Endodermal cell (in vitro differentiated cells): ENCODE data around the gene EME2. TPM values are rescaled to one million over a fixed set of nuclear protein-coding genes. Genes with fewer than 3 reads are reported as not detected.
A peak's percentile ranks its signal among the peaks of the same experiment; 100 is the strongest.

Source experiments
- DNase-seq: peaks from one replicate; pipeline ENCODE4 v3.0.0-alpha.2; 2017
- H3K27ac ChIP-seq: 2 replicates; pipeline ENCODE4 v1.5.1; 2013; ENCODE audit warnings: mild to moderate bottlenecking, low read depth, low read length, moderate library complexity
- H3K27me3 ChIP-seq: 2 replicates; pipeline ENCODE4 v1.6.1; 2013; ENCODE audit warnings: mild to moderate bottlenecking, low read length, moderate library complexity; ENCODE audit not compliant: insufficient read depth, control insufficient read depth, poor library complexity, severe bottlenecking
- H3K36me3 ChIP-seq: 2 replicates; pipeline ENCODE4 v1.7.0; 2013; ENCODE audit warnings: mild to moderate bottlenecking, low read length, moderate library complexity; ENCODE audit not compliant: control insufficient read depth, insufficient read depth
- H3K4me1 ChIP-seq: one replicate; pipeline ENCODE4 v1.7.0; 2013; ENCODE audit warnings: low read length; ENCODE audit not compliant: control insufficient read depth, insufficient read depth
- H3K4me3 ChIP-seq: 2 replicates; pipeline ENCODE4 v1.5.1; 2013; ENCODE audit warnings: mild to moderate bottlenecking, low read length, moderate library complexity
- H3K9ac ChIP-seq: 2 replicates; pipeline ENCODE4 v1.6.1; 2013; ENCODE audit warnings: mild to moderate bottlenecking, low read length, moderate library complexity; ENCODE audit not compliant: poor library complexity, severe bottlenecking; ENCODE audit errors: extremely low read depth
- H3K9me3 ChIP-seq: 2 replicates; pipeline ENCODE4 v1.6.1; 2013; ENCODE audit warnings: mild to moderate bottlenecking, low read length, moderate library complexity; ENCODE audit not compliant: control insufficient read depth
- H3K27ac Mint-ChIP-seq: 2 replicates; pipeline ENCODE4 v1.8.0; 2020; ENCODE audit warnings: mixed read lengths
- H3K27me3 Mint-ChIP-seq: 2 replicates; pipeline ENCODE4 v1.8.0; 2021; ENCODE audit warnings: mild to moderate bottlenecking, mixed read lengths; ENCODE audit not compliant: insufficient read depth
- H3K36me3 Mint-ChIP-seq: 2 replicates; pipeline ENCODE4 v1.8.0; 2020; ENCODE audit warnings: low read depth, mixed read lengths
- H3K4me1 Mint-ChIP-seq: 2 replicates; pipeline ENCODE4 v1.8.0; 2020; ENCODE audit warnings: mixed read lengths
- H3K4me3 Mint-ChIP-seq: 2 replicates; pipeline ENCODE4 v1.8.0; 2020; ENCODE audit warnings: mild to moderate bottlenecking, moderate library complexity, mixed read lengths
- H3K9me3 Mint-ChIP-seq: 2 replicates; pipeline ENCODE4 v1.8.0; 2020; ENCODE audit warnings: mild to moderate bottlenecking, mixed read lengths
- CTCF ChIP-seq: fragments of 200-600 bp; sonication (generic); conservative IDR thresholded peaks from 2 replicates; pipeline ENCODE4 v1.5.0; 2021; ENCODE audit warnings: antibody characterized with exemption, mild to moderate bottlenecking
- WGBS, 2 experiments: methylation state at CpG; one replicate each; pipeline versions ENCODE4 v1.1.5 to v1.1.7; 2013; ENCODE audit warnings: missing lambda C conversion rate in 2 of 2, mixed read lengths in 1 of 2; ENCODE audit not compliant: insufficient coverage in 1 of 2, insufficient read length in 1 of 2; 5-methylcytosine and 5-hydroxymethylcytosine counted together
- total RNA-seq, 2 donors: library from RNA; stranded (reverse); fragmentation: NEBNext Ultra II Directional in 1 of 2; extraction: Animal tissue kit (Norgen Biotek cat#: 25700) in 1 of 2; gene quantifications; 2 replicates in 1 of 2; 3 replicates in 1 of 2; pipeline ENCODE4 v1.2.1, GENCODE V29; 2021

Gene EME2
- total RNA-seq, 2 donors from 2014 or later, result 34.3 to 64.3 TPM

GRCh38 chr16:1777375-1778199 lies 5.0 kb downstream of the EME2 start:
- 88 to 94% methylated on average over 31 to 36 of the region's 36 CpGs for WGBS, 2 experiments
- Histone ChIP-seq H3K9ac (no peak overlapping the region), H3K9me3 (no peaks in the 10 kb centered on the region), H3K4me1 (peaks cover 8% of the 10 kb centered on the region), H3K36me3 (peaks cover 19% of the 10 kb centered on the region), H3K27me3 (no peaks in the 10 kb centered on the region), H3K4me3 (no peak overlapping the region), H3K27ac (no peak overlapping the region)
- H3K9me3 Mint-ChIP-seq, result no peaks in the 10 kb centered on the region
- peaks cover 7% of the 10 kb centered on the region for H3K4me1 Mint-ChIP-seq
- no peaks in the 10 kb centered on the region for H3K27me3 Mint-ChIP-seq
- H3K27ac Mint-ChIP-seq, result no peak overlapping the region
- peaks cover 11% of the 10 kb centered on the region for H3K36me3 Mint-ChIP-seq
- TF ChIP-seq CTCF, result no peak
- no peak for DNase-seq
- no peak overlapping the region for H3K4me3 Mint-ChIP-seq

- H3K27me3 ChIP-seq, result no peaks in the 10 kb centered on the region
- no peak overlapping the region for H3K4me3 Mint-ChIP-seq
- no peak for TF ChIP-seq CTCF
- H3K4me1 ChIP-seq, result peaks cover 8% of the 10 kb centered on the region
- H3K9ac ChIP-seq, result no peak overlapping the region
- no peaks in the 10 kb centered on the region for H3K27me3 Mint-ChIP-seq
- H3K4me1 Mint-ChIP-seq, result peaks cover 10% of the 10 kb centered on the region
- H3K9me3 Mint-ChIP-seq, result no peaks in the 10 kb centered on the region
- no peak for DNase-seq
- H3K27ac Mint-ChIP-seq, result peak overlapping the region; percentile 66
- H3K36me3 Mint-ChIP-seq, result peaks cover 11% of the 10 kb centered on the region
- H3K9me3 ChIP-seq, result no peaks in the 10 kb centered on the region
- H3K27ac ChIP-seq, result no peak overlapping the region
- H3K4me3 ChIP-seq, result no peak overlapping the region
- WGBS, 2 experiments, result 92 to 95% methylated on average over 21 to 33 of the region's 34 CpGs
- H3K36me3 ChIP-seq, result peaks cover 19% of the 10 kb centered on the region
Measured at GRCh38 chr16:1778200-1779179, 5.9 kb downstream of the EME2 start.

DNA sequence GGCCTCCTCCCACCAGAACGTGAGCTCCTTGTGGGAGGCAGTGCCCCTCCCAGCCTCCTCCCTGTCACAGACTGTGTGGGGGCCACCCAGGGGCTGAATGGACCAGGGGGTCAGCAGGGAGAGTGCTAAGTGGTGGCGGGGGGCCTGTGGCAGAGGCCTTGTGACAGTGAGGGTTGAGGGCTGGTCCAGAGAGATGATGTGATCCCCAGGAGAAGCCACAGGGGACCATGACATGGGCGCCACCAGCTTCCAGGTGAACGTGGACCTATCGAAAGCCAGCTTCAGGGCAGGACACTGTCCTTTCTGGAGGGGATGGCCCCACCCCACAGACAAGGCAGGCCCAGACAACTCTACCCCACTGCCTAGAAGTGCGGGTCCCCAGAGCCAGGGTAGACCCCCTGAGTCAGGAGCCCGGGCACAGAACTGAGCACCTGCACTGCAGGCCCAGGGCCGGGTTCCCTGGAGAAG lies 6.7 kb downstream of the EME2 start:
- Mint-ChIP-seq H3K4me1 (peaks cover 10% of the 10 kb centered on the region), H3K27ac (peak overlapping the region; percentile 66), H3K4me3 (no peak overlapping the region), H3K9me3 (no peaks in the 10 kb centered on the region), H3K36me3 (peaks cover 11% of the 10 kb centered on the region), H3K27me3 (no peaks in the 10 kb centered on the region)
- no peak for DNase-seq
- H3K36me3 ChIP-seq, result peaks cover 19% of the 10 kb centered on the region
- TF ChIP-seq CTCF, result no peak
- peaks cover 8% of the 10 kb centered on the region for H3K4me1 ChIP-seq
- H3K4me3 ChIP-seq, result no peak overlapping the region
- H3K27me3 ChIP-seq, result no peaks in the 10 kb centered on the region
- H3K27ac ChIP-seq, result no peak overlapping the region
- 92% methylated on average over 4 to 8 of the region's 8 CpGs for WGBS, 2 experiments
- H3K9ac ChIP-seq, result no peak overlapping the region
- no peaks in the 10 kb centered on the region for H3K9me3 ChIP-seq
